ENCODE results near the gene THOC6. TPM values are rescaled to one million over a fixed set of nuclear protein-coding genes. Genes with fewer than 3 reads are reported as not detected.

The THOC6 gene
- total and polyA plus RNA-seq, 9 of the 15 experiments (the other 6 are each of a cell fraction or from before 2014, with no cell fraction given), result 2.5 to 65.4 (median 42.3) TPM

GRCh38 chr16:3020604-3021448 is 3.0 kb upstream of the THOC6 start (continued):
- TF ChIP-seq, protein P1, sequence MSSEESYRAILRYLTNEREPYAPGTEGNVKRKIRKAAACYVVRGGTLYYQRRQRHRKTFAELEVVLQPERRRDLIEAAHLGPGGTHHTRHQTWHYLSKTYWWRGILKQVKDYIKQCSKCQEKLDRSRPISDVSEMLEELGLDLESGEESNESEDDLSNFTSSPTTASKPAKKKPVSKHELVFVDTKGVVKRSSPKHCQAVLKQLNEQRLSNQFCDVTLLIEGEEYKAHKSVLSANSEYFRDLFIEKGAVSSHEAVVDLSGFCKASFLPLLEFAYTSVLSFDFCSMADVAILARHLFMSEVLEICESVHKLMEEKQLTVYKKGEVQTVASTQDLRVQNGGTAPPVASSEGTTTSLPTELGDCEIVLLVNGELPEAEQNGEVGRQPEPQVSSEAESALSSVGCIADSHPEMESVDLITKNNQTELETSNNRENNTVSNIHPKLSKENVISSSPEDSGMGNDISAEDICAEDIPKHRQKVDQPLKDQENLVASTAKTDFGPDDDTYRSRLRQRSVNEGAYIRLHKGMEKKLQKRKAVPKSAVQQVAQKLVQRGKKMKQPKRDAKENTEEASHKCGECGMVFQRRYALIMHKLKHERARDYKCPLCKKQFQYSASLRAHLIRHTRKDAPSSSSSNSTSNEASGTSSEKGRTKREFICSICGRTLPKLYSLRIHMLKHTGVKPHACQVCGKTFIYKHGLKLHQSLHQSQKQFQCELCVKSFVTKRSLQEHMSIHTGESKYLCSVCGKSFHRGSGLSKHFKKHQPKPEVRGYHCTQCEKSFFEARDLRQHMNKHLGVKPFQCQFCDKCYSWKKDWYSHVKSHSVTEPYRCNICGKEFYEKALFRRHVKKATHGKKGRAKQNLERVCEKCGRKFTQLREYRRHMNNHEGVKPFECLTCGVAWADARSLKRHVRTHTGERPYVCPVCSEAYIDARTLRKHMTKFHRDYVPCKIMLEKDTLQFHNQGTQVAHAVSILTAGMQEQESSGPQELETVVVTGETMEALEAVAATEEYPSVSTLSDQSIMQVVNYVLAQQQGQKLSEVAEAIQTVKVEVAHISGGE (CRISPR knock-in tag; IDR thresholded peaks at IDR 0.05), result no peak
- TF ChIP-seq ZNF239 (CRISPR knock-in tag; IDR thresholded peaks at IDR 0.05), result no peak
- TF ChIP-seq, protein P2, sequence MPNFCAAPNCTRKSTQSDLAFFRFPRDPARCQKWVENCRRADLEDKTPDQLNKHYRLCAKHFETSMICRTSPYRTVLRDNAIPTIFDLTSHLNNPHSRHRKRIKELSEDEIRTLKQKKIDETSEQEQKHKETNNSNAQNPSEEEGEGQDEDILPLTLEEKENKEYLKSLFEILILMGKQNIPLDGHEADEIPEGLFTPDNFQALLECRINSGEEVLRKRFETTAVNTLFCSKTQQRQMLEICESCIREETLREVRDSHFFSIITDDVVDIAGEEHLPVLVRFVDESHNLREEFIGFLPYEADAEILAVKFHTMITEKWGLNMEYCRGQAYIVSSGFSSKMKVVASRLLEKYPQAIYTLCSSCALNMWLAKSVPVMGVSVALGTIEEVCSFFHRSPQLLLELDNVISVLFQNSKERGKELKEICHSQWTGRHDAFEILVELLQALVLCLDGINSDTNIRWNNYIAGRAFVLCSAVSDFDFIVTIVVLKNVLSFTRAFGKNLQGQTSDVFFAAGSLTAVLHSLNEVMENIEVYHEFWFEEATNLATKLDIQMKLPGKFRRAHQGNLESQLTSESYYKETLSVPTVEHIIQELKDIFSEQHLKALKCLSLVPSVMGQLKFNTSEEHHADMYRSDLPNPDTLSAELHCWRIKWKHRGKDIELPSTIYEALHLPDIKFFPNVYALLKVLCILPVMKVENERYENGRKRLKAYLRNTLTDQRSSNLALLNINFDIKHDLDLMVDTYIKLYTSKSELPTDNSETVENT (CRISPR knock-in tag; IDR thresholded peaks at IDR 0.05), result no peak
- no peak for TF ChIP-seq SFPQ (IDR thresholded peaks at IDR 0.05; ENCODE audit: low read depth, low read length)
- no peak for TF ChIP-seq CTBP1 (IDR thresholded peaks at IDR 0.05; ENCODE audit: borderline replicate concordance)
- TF ChIP-seq, protein P3, sequence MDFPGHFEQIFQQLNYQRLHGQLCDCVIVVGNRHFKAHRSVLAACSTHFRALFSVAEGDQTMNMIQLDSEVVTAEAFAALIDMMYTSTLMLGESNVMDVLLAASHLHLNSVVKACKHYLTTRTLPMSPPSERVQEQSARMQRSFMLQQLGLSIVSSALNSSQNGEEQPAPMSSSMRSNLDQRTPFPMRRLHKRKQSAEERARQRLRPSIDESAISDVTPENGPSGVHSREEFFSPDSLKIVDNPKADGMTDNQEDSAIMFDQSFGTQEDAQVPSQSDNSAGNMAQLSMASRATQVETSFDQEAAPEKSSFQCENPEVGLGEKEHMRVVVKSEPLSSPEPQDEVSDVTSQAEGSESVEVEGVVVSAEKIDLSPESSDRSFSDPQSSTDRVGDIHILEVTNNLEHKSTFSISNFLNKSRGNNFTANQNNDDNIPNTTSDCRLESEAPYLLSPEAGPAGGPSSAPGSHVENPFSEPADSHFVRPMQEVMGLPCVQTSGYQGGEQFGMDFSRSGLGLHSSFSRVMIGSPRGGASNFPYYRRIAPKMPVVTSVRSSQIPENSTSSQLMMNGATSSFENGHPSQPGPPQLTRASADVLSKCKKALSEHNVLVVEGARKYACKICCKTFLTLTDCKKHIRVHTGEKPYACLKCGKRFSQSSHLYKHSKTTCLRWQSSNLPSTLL (IDR thresholded peaks at IDR 0.05), result no peak
- TF ChIP-seq, protein P4, sequence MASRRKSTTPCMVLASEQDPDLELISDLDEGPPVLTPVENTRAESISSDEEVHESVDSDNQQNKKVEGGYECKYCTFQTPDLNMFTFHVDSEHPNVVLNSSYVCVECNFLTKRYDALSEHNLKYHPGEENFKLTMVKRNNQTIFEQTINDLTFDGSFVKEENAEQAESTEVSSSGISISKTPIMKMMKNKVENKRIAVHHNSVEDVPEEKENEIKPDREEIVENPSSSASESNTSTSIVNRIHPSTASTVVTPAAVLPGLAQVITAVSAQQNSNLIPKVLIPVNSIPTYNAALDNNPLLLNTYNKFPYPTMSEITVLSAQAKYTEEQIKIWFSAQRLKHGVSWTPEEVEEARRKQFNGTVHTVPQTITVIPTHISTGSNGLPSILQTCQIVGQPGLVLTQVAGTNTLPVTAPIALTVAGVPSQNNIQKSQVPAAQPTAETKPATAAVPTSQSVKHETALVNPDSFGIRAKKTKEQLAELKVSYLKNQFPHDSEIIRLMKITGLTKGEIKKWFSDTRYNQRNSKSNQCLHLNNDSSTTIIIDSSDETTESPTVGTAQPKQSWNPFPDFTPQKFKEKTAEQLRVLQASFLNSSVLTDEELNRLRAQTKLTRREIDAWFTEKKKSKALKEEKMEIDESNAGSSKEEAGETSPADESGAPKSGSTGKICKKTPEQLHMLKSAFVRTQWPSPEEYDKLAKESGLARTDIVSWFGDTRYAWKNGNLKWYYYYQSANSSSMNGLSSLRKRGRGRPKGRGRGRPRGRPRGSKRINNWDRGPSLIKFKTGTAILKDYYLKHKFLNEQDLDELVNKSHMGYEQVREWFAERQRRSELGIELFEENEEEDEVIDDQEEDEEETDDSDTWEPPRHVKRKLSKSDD (conservative IDR thresholded peaks at IDR 0.05; ENCODE audit: low read length), result no peak
- no peak for TF ChIP-seq ZNF668 (CRISPR knock-in tag; IDR thresholded peaks at IDR 0.05)
- TF ChIP-seq, protein P5, sequence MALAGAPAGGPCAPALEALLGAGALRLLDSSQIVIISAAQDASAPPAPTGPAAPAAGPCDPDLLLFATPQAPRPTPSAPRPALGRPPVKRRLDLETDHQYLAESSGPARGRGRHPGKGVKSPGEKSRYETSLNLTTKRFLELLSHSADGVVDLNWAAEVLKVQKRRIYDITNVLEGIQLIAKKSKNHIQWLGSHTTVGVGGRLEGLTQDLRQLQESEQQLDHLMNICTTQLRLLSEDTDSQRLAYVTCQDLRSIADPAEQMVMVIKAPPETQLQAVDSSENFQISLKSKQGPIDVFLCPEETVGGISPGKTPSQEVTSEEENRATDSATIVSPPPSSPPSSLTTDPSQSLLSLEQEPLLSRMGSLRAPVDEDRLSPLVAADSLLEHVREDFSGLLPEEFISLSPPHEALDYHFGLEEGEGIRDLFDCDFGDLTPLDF (CRISPR knock-in tag; IDR thresholded peaks at IDR 0.05), result no peak
- peak; percentile 30 for TF ChIP-seq ZFX (CRISPR knock-in tag; IDR thresholded peaks at IDR 0.05)

Measured in K562 (cell line).